ENCODE measurements around the gene RAD51B.
"Not testable (repeated sequence)": the region's sequence is repeated elsewhere in the genome, so short reads cannot be mapped to it uniquely, and the experiment has no call there.

RAD51B gene

GRCh38 chr14:68033336-68033932, 213.9 kb downstream of the RAD51B start:
- no peak for DNase-seq

- DNase-seq = no peak
Observed at GRCh38 chr14:68034896-68035295, 215.3 kb downstream of the RAD51B start.

- no peak for DNase-seq
Observed at GRCh38 chr14:68036202-68036601, 216.6 kb downstream of the RAD51B start.

GRCh38 chr14:68039593-68039992, 220.0 kb downstream of the RAD51B start:
- DNase-seq = no peak

- no peak for DNase-seq
Observed at GRCh38 chr14:68040633-68041369, 221.2 kb downstream of the RAD51B start.

- peak; percentile 21 for DNase-seq
Observed at GRCh38 chr14:68041876-68042354, 222.3 kb downstream of the RAD51B start.

- DNase-seq = peak; percentile 24
Observed at GRCh38 chr14:68042586-68043210, 223.1 kb downstream of the RAD51B start.

GRCh38 chr14:68043752-68044151, 224.2 kb downstream of the RAD51B start:
- no peak for DNase-seq

GRCh38 chr14:68047906-68048305, 228.3 kb downstream of the RAD51B start:
- no peak for DNase-seq

GRCh38 chr14:68048815-68049214, 229.2 kb downstream of the RAD51B start:
- not testable (repeated sequence) for DNase-seq

GRCh38 chr14:68050177-68050576, 230.6 kb downstream of the RAD51B start:
- no peak for DNase-seq

GRCh38 chr14:68051146-68051545, 231.6 kb downstream of the RAD51B start:
- DNase-seq = no peak

GRCh38 chr14:68060198-68060597, 240.6 kb downstream of the RAD51B start:
- DNase-seq = no peak

- no peak for DNase-seq
Observed at GRCh38 chr14:68062651-68063050, 243.1 kb downstream of the RAD51B start.

- no peak for DNase-seq
Observed at GRCh38 chr14:68065322-68065721, 245.7 kb downstream of the RAD51B start.

- no peak for DNase-seq
Observed at GRCh38 chr14:68074765-68075381, 255.3 kb downstream of the RAD51B start.

- DNase-seq = no peak
Observed at GRCh38 chr14:68075382-68076029, 255.9 kb downstream of the RAD51B start.

GRCh38 chr14:68076451-68076850, 256.9 kb downstream of the RAD51B start:
- DNase-seq = no peak

GRCh38 chr14:68079941-68080697, 260.5 kb downstream of the RAD51B start:
- peak; percentile 90 for DNase-seq

- no peak for DNase-seq
Observed at GRCh38 chr14:68081489-68081888, 261.9 kb downstream of the RAD51B start.

- no peak for DNase-seq
Observed at GRCh38 chr14:68082698-68083291, 263.2 kb downstream of the RAD51B start.

GRCh38 chr14:68084256-68084655, 264.7 kb downstream of the RAD51B start:
- DNase-seq = peak; percentile 59

Data from NCI-H1092 treated with DMSO at 0.1 percent for 48 hours (cell line).